GM19351 (cell line): ENCODE data around the gene KCNMA1.

Source experiments
- ATAC-seq: cut with Tn5 transposase; IDR thresholded peaks from one replicate; pipeline ENCODE4 v1.9.1; 2021; ENCODE audit warnings: mild to moderate bottlenecking, moderate library complexity; ENCODE audit not compliant: unreplicated experiment

Gene KCNMA1

GRCh38 chr10:76901701-76902100 lies 735.9 kb downstream of the KCNMA1 start:
- ATAC-seq: no peak

- no peak for ATAC-seq
Measured at GRCh38 chr10:76899490-76899889, 738.1 kb downstream of the KCNMA1 start.

- no peak for ATAC-seq
Measured at GRCh38 chr10:76892766-76893479, 744.7 kb downstream of the KCNMA1 start.

- no peak for ATAC-seq
Measured at GRCh38 chr10:76887223-76888010, 750.2 kb downstream of the KCNMA1 start.

GRCh38 chr10:76885816-76886215 lies 751.8 kb downstream of the KCNMA1 start:
- no peak for ATAC-seq

GRCh38 chr10:76884673-76885275 lies 752.8 kb downstream of the KCNMA1 start:
- ATAC-seq: no peak

GRCh38 chr10:76883596-76883995 lies 754.0 kb downstream of the KCNMA1 start:
- ATAC-seq: no peak

GRCh38 chr10:76882796-76883195 lies 754.8 kb downstream of the KCNMA1 start:
- no peak for ATAC-seq

GRCh38 chr10:76882245-76882644 lies 755.4 kb downstream of the KCNMA1 start:
- peak; percentile 49 for ATAC-seq

- peak; percentile 86 for ATAC-seq
Measured at GRCh38 chr10:76881477-76882220, 756.0 kb downstream of the KCNMA1 start.

- no peak for ATAC-seq
Measured at GRCh38 chr10:76880931-76881330, 756.7 kb downstream of the KCNMA1 start.

GRCh38 chr10:76879116-76879913 lies 758.3 kb downstream of the KCNMA1 start:
- ATAC-seq: no peak

- ATAC-seq: no peak
Measured at GRCh38 chr10:76878514-76878913, 759.1 kb downstream of the KCNMA1 start.

- no peak for ATAC-seq
Measured at GRCh38 chr10:76874896-76875295, 762.7 kb downstream of the KCNMA1 start.

- ATAC-seq: no peak
Measured at GRCh38 chr10:76874176-76874575, 763.4 kb downstream of the KCNMA1 start.

- no peak for ATAC-seq
Measured at GRCh38 chr10:76871697-76872295, 765.8 kb downstream of the KCNMA1 start.

- no peak for ATAC-seq
Measured at GRCh38 chr10:76869931-76870330, 767.7 kb downstream of the KCNMA1 start.

GRCh38 chr10:76868098-76868977 lies 769.3 kb downstream of the KCNMA1 start:
- no peak for ATAC-seq
